ENCODE results near the gene SH2D2A. TPM values are rescaled to one million over a fixed set of nuclear protein-coding genes. Genes with fewer than 3 reads are reported as not detected.
"Not testable (repeated sequence)": the region's sequence is repeated elsewhere in the genome, so short reads cannot be mapped to it uniquely, and the experiment has no call there.

SH2D2A gene
- total RNA-seq, 1 experiment from 2014 or later, result 4.0 TPM

GRCh38 chr1:156760092-156760795 lies 56.4 kb downstream of the SH2D2A start:
- no TSS peak for BruUV-seq (replicated peaks)
- no peak for TF ChIP-seq EZH2 (IDR thresholded peaks at IDR 0.05; ENCODE audit: low read depth)
- TF ChIP-seq CTCF (conservative IDR thresholded peaks at IDR 0.05), result no peak
- Histone ChIP-seq H3K79me2 (ENCODE audit: low read depth) (no peaks in the 10 kb centered on the region; the same call in 1 of the 2 replicates), H3K4me3 (no peak overlapping the region), H3K9me2 (ENCODE audit: insufficient read depth) (no peaks in the 10 kb centered on the region), H3K27me3 (ENCODE audit: insufficient read depth, low read depth) (no peaks in the 10 kb centered on the region), H3K27ac (no peak overlapping the region), H3K9me3 (ENCODE audit: insufficient read depth, low read depth) (no peaks in the 10 kb centered on the region), H2AFZ (no peak overlapping the region), H3K36me3 (ENCODE audit: low read depth) (no peaks in the 10 kb centered on the region), H3K4me1 (replicated peaks; ENCODE audit: insufficient read depth) (no peaks in the 10 kb centered on the region), H4K20me1 (ENCODE audit: insufficient read depth) (no peaks in the 10 kb centered on the region), H3K4me2 (no peak overlapping the region), H3F3A (ENCODE audit: insufficient read depth, low read depth) (peaks cover 10% of the 10 kb centered on the region)
- intact Hi-C loops (cut with micrococcal nuclease; ENCODE audit: unreplicated experiment), result no loop called here
- ChIA-PET CTCF (no interaction called here), POLR2A (ENCODE audit: unreplicated experiment) (no interaction called here)
- no peak for DNase-seq

GRCh38 chr1:156757572-156758253 lies 58.9 kb downstream of the SH2D2A start:
- BruUV-seq (replicated peaks); H3K9me2 ChIP-seq (ENCODE audit: insufficient read depth); H3K27me3 ChIP-seq (ENCODE audit: insufficient read depth, low read depth); H2AFZ ChIP-seq; POLR2A ChIA-PET (ENCODE audit: unreplicated experiment); CTCF ChIA-PET; H3K27ac ChIP-seq; H3K36me3 ChIP-seq (ENCODE audit: low read depth); H3K4me3 ChIP-seq; H3K4me2 ChIP-seq; H4K20me1 ChIP-seq (ENCODE audit: insufficient read depth); H3K4me1 ChIP-seq (replicated peaks; ENCODE audit: insufficient read depth); H3K9me3 ChIP-seq (ENCODE audit: insufficient read depth, low read depth); intact Hi-C loops (cut with micrococcal nuclease; ENCODE audit: unreplicated experiment); DNase-seq: not testable (repeated sequence)
- Histone ChIP-seq H3F3A (ENCODE audit: insufficient read depth, low read depth) (peaks cover 19% of the 10 kb centered on the region; the same call in 1 of the 2 replicates), H3K79me2 (ENCODE audit: low read depth) (peaks cover 17% of the 10 kb centered on the region)

GRCh38 chr1:156756355-156756754 lies 60.3 kb downstream of the SH2D2A start:
- no peak overlapping the region for H2AFZ ChIP-seq
- no peak for DNase-seq
- H3K9me3 ChIP-seq (ENCODE audit: insufficient read depth, low read depth), result no peaks in the 10 kb centered on the region
- no peaks in the 10 kb centered on the region for H3K9me2 ChIP-seq (ENCODE audit: insufficient read depth)
- intact Hi-C loops (cut with micrococcal nuclease; ENCODE audit: unreplicated experiment), result no loop called here
- TF ChIP-seq CTCF (conservative IDR thresholded peaks at IDR 0.05), result no peak
- TF ChIP-seq EZH2 (IDR thresholded peaks at IDR 0.05; ENCODE audit: low read depth), result no peak
- no peaks in the 10 kb centered on the region for H3K36me3 ChIP-seq (ENCODE audit: low read depth)
- H3F3A ChIP-seq (ENCODE audit: insufficient read depth, low read depth), result peaks cover 26% of the 10 kb centered on the region; the same call in 1 of the 2 replicates
- CTCF ChIA-PET, result interaction anchor here (0.5 to 0.6 kb wide), 2 partner anchors 36 to 60 kb away, joined by 3 to 17 read pairs; no protein-coding TSS in a partner anchor
- no peaks in the 10 kb centered on the region for H3K27me3 ChIP-seq (ENCODE audit: insufficient read depth, low read depth)
- no peak overlapping the region for H3K4me3 ChIP-seq
- no peak overlapping the region for H3K4me2 ChIP-seq
- H3K4me1 ChIP-seq (replicated peaks; ENCODE audit: insufficient read depth), result peaks cover 10% of the 10 kb centered on the region
- peaks cover 27% of the 10 kb centered on the region for H3K79me2 ChIP-seq (ENCODE audit: low read depth)
- POLR2A ChIA-PET (ENCODE audit: unreplicated experiment), result no interaction called here
- no peaks in the 10 kb centered on the region for H4K20me1 ChIP-seq (ENCODE audit: insufficient read depth)
- no TSS peak for BruUV-seq (replicated peaks)
- H3K27ac ChIP-seq, result no peak overlapping the region

Other genes with a start within 250 kb of the SH2D2A start
- gene IQGAP3, start 244.3 kb downstream of the SH2D2A start, total RNA-seq (2021), result 63.1 and 63.4 TPM in 2 replicates
- not detected in 2 replicates for gene TTC24, start 237.1 kb downstream of the SH2D2A start, total RNA-seq (2021)
- gene NAXE, start 225.1 kb downstream of the SH2D2A start, total RNA-seq (2021), result 83.9 and 90.3 TPM in 2 replicates
- gene GPATCH4, start 215.4 kb downstream of the SH2D2A start, total RNA-seq (2021), result 17.5 and 17.6 TPM in 2 replicates
- gene HAPLN2, start 197.4 kb downstream of the SH2D2A start, total RNA-seq (2021), result 0.58 TPM in 1 of 2 replicates, not detected in the other
- not detected in 2 replicates for gene BCAN, start 174.7 kb downstream of the SH2D2A start, total RNA-seq (2021)
- gene NES, start 139.4 kb downstream of the SH2D2A start, total RNA-seq (2021), result 6.8 and 7.0 TPM in 2 replicates
- 142 and 286 TPM in 2 replicates for gene CRABP2, start 111.3 kb downstream of the SH2D2A start, total RNA-seq (2021)
- 51.0 and 77.7 TPM in 2 replicates for gene METTL25B, start 88.4 kb downstream of the SH2D2A start, total RNA-seq (2021)
- gene ISG20L2, start 88.1 kb downstream of the SH2D2A start, total RNA-seq (2021), result 25.4 and 33.2 TPM in 2 replicates
- 74.1 and 85.3 TPM in 2 replicates for gene MRPL24, start 75.8 kb downstream of the SH2D2A start, total RNA-seq (2021)
- 472 and 498 TPM in 2 replicates for gene HDGF, start 65.2 kb downstream of the SH2D2A start, total RNA-seq (2021)
- gene PRCC, start 49.3 kb downstream of the SH2D2A start, total RNA-seq (2021), result 47.8 and 56.6 TPM in 2 replicates
- gene INSRR, start 42.3 kb upstream of the SH2D2A start, total RNA-seq (2021), result not detected in 2 replicates
- not detected in 2 replicates for gene NTRK1, start 44.0 kb upstream of the SH2D2A start, total RNA-seq (2021)
- gene PEAR1, start 76.9 kb upstream of the SH2D2A start, total RNA-seq (2021), result 9.8 and 12.2 TPM in 2 replicates
- not detected in 2 replicates for gene LRRC71, start 103.8 kb upstream of the SH2D2A start, total RNA-seq (2021)
- 25.2 and 31.5 TPM in 2 replicates for gene ARHGEF11, start 228.9 kb upstream of the SH2D2A start, total RNA-seq (2021)

Data from PC-9 (cell line).